DOHH2 (cell line): ENCODE measurements around the gene TSR1.

Source experiments
- H3F3A ChIP-seq: fragments of 200-600 bp; sonication (generic), shearing (Covaris generic); 2 replicates; pipeline ENCODE4 v1.6.0; 2016; ENCODE audit warnings: antibody characterized with exemption, mild to moderate bottlenecking; ENCODE audit not compliant: control insufficient read depth, insufficient read depth
- H3K27ac ChIP-seq: fragments of 200-600 bp; sonication (generic); 2 replicates; pipeline ENCODE4 v1.5.1; 2014; ENCODE audit warnings: low read depth, mild to moderate bottlenecking, low read length, moderate library complexity
- H3K27me3 ChIP-seq: fragments of 200-600 bp; sonication (generic); 2 replicates; pipeline ENCODE4 v1.6.1; 2014; ENCODE audit warnings: mild to moderate bottlenecking, low read length, mixed read lengths; ENCODE audit not compliant: control insufficient read depth
- H3K36me3 ChIP-seq: fragments of 200-600 bp; sonication (generic); 2 replicates; pipeline ENCODE4 v1.6.1; 2014; ENCODE audit warnings: mild to moderate bottlenecking, low read length, moderate library complexity, mixed read lengths; ENCODE audit not compliant: control insufficient read depth
- H3K4me1 ChIP-seq: fragments of 200-600 bp; sonication (generic); 2 replicates; pipeline ENCODE4 v1.6.1; 2014; ENCODE audit warnings: mild to moderate bottlenecking, low read length, mixed read lengths; ENCODE audit not compliant: control insufficient read depth
- H3K4me2 ChIP-seq: fragments of 200-600 bp; sonication (generic); 2 replicates; pipeline ENCODE4 v1.6.0; 2014; ENCODE audit warnings: mild to moderate bottlenecking, low read length, moderate library complexity
- H3K4me3 ChIP-seq: fragments of 200-600 bp; sonication (generic); 2 replicates; pipeline ENCODE4 v1.5.1; 2014; ENCODE audit warnings: mild to moderate bottlenecking, low read length, mixed read lengths
- H3K79me2 ChIP-seq: fragments of 200-600 bp; sonication (generic); 2 replicates; pipeline ENCODE4 v1.6.1; 2014; ENCODE audit warnings: mild to moderate bottlenecking, low read length, mixed read lengths; ENCODE audit not compliant: control insufficient read depth
- H3K9me2 ChIP-seq: fragments of 200-600 bp; sonication (generic); replicated peaks from 2 replicates; pipeline ENCODE4 v1.6.1; 2014; ENCODE audit warnings: mild to moderate bottlenecking, low read length, mixed read lengths; ENCODE audit not compliant: control insufficient read depth
- H3K9me3 ChIP-seq: fragments of 200-600 bp; sonication (generic); 2 replicates; pipeline ENCODE4 v1.6.1; 2014; ENCODE audit warnings: antibody characterized with exemption, low read length, mixed read lengths; ENCODE audit not compliant: control insufficient read depth, insufficient read depth
- H4K20me1 ChIP-seq: fragments of 200-600 bp; sonication (generic); 2 replicates; pipeline ENCODE4 v1.6.0; 2014; ENCODE audit warnings: low read depth, mild to moderate bottlenecking, antibody characterized with exemption, low read length, moderate library complexity; ENCODE audit not compliant: control insufficient read depth, insufficient read depth
- EZH2phosphoT487 ChIP-seq: fragments of 200-600 bp; sonication (generic); IDR thresholded peaks from 2 replicates; pipeline ENCODE4 v1.6.1; 2017; ENCODE audit warnings: borderline replicate concordance, mild to moderate bottlenecking, antibody characterized with exemption, low read length, moderate library complexity, mixed read lengths
- TF ChIP-seq, protein P1 (sequence below): fragments of 200-600 bp; sonication (generic); IDR thresholded peaks from one replicate; pipeline ENCODE4 v1.5.1; 2014; ENCODE audit warnings: antibody characterized with exemption, mild to moderate bottlenecking, low read depth, low read length; ENCODE audit not compliant: poor library complexity, severe bottlenecking

TSR1 gene

DNA sequence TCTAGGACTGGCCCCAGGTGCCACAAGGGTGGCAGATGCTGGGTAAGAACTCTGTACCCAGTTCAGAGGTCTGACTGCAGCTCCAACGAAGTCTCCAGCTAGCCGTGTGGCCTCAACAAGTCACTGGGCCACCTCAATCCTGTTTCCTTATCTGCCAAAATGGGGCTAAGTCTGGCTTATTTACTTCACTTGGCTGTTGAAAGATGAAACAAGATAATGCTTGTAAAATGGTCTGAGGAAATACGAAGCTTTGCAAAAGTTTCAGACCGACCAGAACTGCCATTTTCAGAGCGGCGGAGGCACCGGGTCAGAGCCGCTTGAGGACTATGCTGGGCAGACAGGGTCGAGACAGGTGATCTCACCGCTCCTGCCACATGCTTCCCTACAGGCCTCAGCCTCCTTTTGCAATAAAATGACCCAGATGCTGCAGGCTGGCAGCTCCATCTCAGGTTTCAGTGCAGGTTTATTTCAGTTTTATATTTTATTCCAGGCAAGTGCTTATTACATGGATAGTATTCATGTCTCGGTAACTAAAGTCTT lies 47.4 kb upstream of the TSR1 start:
- H3K9me2 ChIP-seq = no peaks in the 10 kb centered on the region
- no peaks in the 10 kb centered on the region for H3K27me3 ChIP-seq
- peaks cover 4% of the 10 kb centered on the region for H3K4me1 ChIP-seq
- H3K4me3 ChIP-seq = no peak overlapping the region
- no peaks in the 10 kb centered on the region for H4K20me1 ChIP-seq
- H3F3A ChIP-seq = peaks cover 3% of the 10 kb centered on the region; the same call in 1 of the 2 replicates
- H3K79me2 ChIP-seq = no peaks in the 10 kb centered on the region
- H3K36me3 ChIP-seq = peaks cover 8% of the 10 kb centered on the region; the same call in 1 of the 2 replicates
- TF ChIP-seq, protein P1, sequence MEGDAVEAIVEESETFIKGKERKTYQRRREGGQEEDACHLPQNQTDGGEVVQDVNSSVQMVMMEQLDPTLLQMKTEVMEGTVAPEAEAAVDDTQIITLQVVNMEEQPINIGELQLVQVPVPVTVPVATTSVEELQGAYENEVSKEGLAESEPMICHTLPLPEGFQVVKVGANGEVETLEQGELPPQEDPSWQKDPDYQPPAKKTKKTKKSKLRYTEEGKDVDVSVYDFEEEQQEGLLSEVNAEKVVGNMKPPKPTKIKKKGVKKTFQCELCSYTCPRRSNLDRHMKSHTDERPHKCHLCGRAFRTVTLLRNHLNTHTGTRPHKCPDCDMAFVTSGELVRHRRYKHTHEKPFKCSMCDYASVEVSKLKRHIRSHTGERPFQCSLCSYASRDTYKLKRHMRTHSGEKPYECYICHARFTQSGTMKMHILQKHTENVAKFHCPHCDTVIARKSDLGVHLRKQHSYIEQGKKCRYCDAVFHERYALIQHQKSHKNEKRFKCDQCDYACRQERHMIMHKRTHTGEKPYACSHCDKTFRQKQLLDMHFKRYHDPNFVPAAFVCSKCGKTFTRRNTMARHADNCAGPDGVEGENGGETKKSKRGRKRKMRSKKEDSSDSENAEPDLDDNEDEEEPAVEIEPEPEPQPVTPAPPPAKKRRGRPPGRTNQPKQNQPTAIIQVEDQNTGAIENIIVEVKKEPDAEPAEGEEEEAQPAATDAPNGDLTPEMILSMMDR = no peak
- no peak for TF ChIP-seq EZH2phosphoT487
- no peaks in the 10 kb centered on the region for H3K9me3 ChIP-seq
- no peak overlapping the region for H3K27ac ChIP-seq
- H3K4me2 ChIP-seq = no peak overlapping the region

DNA sequence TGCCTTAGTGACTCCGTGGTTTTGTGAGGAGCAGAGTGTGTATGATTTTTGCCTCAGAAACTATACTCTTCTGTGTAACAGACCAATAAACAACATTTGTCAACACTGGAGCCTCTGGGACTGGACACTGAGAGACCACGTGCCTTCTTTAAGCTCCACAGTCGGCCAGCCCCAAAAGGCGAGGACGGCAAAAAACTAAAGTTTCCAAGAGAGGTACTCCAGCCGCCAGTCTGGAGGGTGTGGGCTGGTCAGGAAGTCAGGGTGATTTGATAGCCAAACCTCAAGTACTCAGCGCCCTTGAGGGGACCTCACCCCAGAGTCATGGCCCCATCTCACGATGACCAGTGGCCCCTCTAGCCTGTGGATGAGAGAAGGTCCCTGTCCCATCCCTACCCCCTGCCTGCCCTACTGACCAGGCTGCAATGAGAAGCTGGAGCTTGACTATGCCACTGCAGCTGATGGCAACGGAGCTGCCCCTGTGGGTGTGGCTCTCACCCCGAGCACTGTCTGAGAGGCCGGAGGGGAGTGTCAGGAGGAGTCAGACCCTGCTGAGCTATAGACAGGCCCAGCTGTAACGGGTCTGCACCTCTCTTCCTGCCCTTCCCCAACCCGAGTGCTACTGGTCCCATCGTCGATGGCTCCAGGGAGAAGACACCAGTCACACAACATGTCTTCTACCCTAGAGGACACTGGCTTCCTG lies 44.8 kb upstream of the TSR1 start:
- H3K4me1 ChIP-seq = peaks cover 4% of the 10 kb centered on the region
- H3K36me3 ChIP-seq = peaks cover 5% of the 10 kb centered on the region; the same call in 1 of the 2 replicates

DNA sequence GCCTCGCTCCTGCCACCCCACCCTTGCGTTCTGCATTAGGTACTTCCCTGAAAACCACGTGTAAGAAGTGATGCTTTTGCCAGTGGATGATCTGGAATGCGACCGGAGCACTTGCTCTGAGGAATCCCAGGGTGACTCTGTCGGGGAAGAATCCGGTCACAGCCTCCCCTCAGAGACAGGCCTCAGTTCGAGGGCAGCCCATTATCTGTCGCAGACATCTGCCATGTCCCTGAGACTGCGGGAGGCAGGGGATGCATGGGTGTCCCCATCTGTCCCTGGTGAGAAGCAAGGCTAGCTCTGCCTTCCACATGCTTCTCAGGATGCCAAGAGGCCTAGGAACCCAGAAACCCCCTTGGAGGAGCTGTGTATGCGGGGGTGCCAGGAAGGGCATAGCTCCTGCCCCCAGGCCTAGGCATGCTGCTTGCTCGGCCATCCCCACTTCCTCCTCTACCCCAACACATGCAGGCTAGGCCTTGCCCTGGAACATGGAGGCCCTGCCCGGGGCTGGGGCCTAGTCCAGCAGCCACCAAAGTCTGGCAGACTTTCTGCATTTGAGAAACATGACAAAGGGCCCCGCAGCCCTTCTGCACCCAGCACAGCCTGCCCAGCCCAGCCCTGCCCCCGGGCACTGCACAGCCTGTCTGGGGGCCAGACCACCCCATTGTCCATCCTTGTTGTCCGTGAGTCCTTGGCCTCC lies 44.1 kb upstream of the TSR1 start:
- Histone ChIP-seq H3K27ac (no peak overlapping the region), H3F3A (peaks cover 3% of the 10 kb centered on the region; the same call in 1 of the 2 replicates)

More for the DNA sequence above, 44.8 kb upstream of the TSR1 start:
- no peak overlapping the region for H3K27ac ChIP-seq
- TF ChIP-seq, protein P1 = no peak
- no peak for TF ChIP-seq EZH2phosphoT487
- H4K20me1 ChIP-seq = no peaks in the 10 kb centered on the region
- no peaks in the 10 kb centered on the region for H3K9me3 ChIP-seq
- H3K4me2 ChIP-seq = no peak overlapping the region
- no peak overlapping the region for H3K4me3 ChIP-seq
- peaks cover 3% of the 10 kb centered on the region; the same call in 1 of the 2 replicates for H3F3A ChIP-seq
- no peaks in the 10 kb centered on the region for H3K27me3 ChIP-seq
- no peaks in the 10 kb centered on the region for H3K79me2 ChIP-seq
- no peaks in the 10 kb centered on the region for H3K9me2 ChIP-seq

More for the DNA sequence above, 44.1 kb upstream of the TSR1 start:
- H3K4me2 ChIP-seq = no peak overlapping the region
- H3K27me3 ChIP-seq = no peaks in the 10 kb centered on the region
- H3K9me2 ChIP-seq = no peaks in the 10 kb centered on the region
- H3K79me2 ChIP-seq = no peaks in the 10 kb centered on the region
- TF ChIP-seq, protein P1 = no peak
- TF ChIP-seq EZH2phosphoT487 = no peak
- peaks cover 4% of the 10 kb centered on the region for H3K4me1 ChIP-seq
- no peaks in the 10 kb centered on the region for H4K20me1 ChIP-seq
- no peaks in the 10 kb centered on the region for H3K9me3 ChIP-seq
- H3K36me3 ChIP-seq = peaks cover 5% of the 10 kb centered on the region; the same call in 1 of the 2 replicates
- no peak overlapping the region for H3K4me3 ChIP-seq
